IPS DF 6.9 (cell line): ENCODE measurements around the gene DIPK1C.

Experiments used
- DNase-seq: peaks from one replicate; pipeline ENCODE4 v3.0.0-alpha.2; 2013; ENCODE audit warnings: low read depth, low spot score
- H3K27ac ChIP-seq: one replicate; pipeline ENCODE4 v1.5.1; 2013; ENCODE audit warnings: low read length, control low read depth
- H3K27me3 ChIP-seq: 2 replicates; pipeline ENCODE4 v1.6.1; 2013; ENCODE audit warnings: mild to moderate bottlenecking, low read length; ENCODE audit not compliant: control insufficient read depth, insufficient read depth
- H3K36me3 ChIP-seq: 2 replicates; pipeline ENCODE4 v1.6.1; 2013; ENCODE audit warnings: low read length; ENCODE audit not compliant: control insufficient read depth, insufficient read depth
- H3K4me1 ChIP-seq: 2 replicates; pipeline ENCODE4 v1.6.1; 2013; ENCODE audit warnings: low read length; ENCODE audit not compliant: control insufficient read depth, insufficient read depth
- H3K4me3 ChIP-seq: 2 replicates; pipeline ENCODE4 v1.5.1; 2013; ENCODE audit warnings: mild to moderate bottlenecking, low read length
- H3K9me3 ChIP-seq: 2 replicates; pipeline ENCODE4 v1.6.1; 2013; ENCODE audit warnings: low read length, inconsistent platforms; ENCODE audit not compliant: control insufficient read depth, insufficient read depth
- WGBS: extraction: QIAGEN DNeasy Blood & Tissue Kit; methylation state at CpG from one replicate; pipeline ENCODE4 v1.1.7; 2013; ENCODE audit warnings: mixed read lengths, missing lambda C conversion rate; ENCODE audit not compliant: insufficient read length, insufficient coverage; 5-methylcytosine and 5-hydroxymethylcytosine counted together

DIPK1C gene

DNA sequence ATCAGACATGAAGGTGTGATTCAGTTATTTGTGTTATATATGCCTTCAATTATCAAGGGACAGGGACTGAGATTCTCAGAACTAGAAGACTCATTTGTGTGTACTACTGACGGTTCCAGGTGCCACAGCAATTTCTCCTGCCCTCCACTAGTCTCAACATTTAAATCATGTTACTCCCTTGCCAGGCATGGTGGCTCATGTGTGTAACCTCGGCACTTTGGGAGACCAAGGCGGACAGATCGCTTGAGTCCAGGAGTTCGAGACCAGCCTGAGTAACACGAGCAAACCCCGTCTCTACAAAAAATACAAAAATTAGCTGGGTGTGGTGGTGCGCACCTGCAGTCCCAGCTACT is 40.2 kb upstream of the DIPK1C start:
- Histone ChIP-seq H3K9me3 (no peaks in the 10 kb centered on the region), H3K36me3 (peaks cover 4% of the 10 kb centered on the region; the same call in 1 of the 2 replicates), H3K27me3 (no peaks in the 10 kb centered on the region), H3K4me1 (no peaks in the 10 kb centered on the region; the same call in 1 of the 2 replicates), H3K4me3 (peak overlapping the region; percentile 96; the same call in 1 of the 2 replicates), H3K27ac (no peak overlapping the region)
- no peak for DNase-seq
- WGBS, result no CpG with 5 or more reads among the region's 8 CpGs

DNA sequence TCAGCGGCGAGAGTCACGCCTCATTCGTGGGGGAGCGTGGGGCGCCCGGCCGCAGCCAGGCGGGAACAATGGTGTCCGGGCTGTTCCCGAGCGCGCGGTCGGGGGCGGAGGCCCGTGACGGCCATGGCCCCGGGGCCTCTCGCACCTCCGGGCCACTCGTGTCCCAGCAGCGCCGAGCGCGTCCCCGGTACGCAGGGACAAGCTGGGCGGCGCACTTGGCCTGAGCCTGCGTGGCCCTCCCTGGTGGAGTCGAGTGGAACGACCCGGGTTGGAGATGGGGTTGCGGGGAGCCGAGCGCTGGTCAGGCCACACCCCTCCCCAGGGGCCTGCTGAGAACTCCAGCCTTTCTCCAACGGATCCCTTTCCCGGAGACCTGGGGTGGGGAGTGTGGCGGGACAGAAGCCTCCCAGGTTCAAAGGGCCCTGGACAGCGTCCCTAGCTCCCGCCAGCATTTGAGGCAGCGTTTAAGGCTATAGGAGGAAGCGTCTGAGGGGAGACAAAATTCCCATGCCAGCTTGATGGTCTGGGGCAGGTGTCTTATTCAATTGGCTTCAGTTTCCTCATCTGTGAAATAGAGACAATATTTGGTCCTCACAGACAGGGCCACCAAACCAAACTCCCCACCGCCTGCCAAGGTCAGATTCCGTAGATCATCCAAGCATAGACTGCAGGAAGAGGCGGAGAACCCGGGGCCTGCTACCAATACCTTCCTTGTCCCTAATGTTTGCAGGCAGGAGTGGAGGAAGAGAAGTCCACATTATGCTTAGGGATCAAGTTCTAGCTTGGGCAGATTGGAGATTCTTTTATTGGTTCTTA is 39.6 kb upstream of the DIPK1C start:
- no peak for DNase-seq
- Histone ChIP-seq H3K27me3 (no peaks in the 10 kb centered on the region), H3K36me3 (peaks cover 4% of the 10 kb centered on the region; the same call in 1 of the 2 replicates), H3K9me3 (no peaks in the 10 kb centered on the region), H3K27ac (no peak overlapping the region), H3K4me3 (peak overlapping the region; percentile 96), H3K4me1 (no peaks in the 10 kb centered on the region; the same call in 1 of the 2 replicates)
- WGBS, result no CpG with 5 or more reads among the region's 48 CpGs

DNA sequence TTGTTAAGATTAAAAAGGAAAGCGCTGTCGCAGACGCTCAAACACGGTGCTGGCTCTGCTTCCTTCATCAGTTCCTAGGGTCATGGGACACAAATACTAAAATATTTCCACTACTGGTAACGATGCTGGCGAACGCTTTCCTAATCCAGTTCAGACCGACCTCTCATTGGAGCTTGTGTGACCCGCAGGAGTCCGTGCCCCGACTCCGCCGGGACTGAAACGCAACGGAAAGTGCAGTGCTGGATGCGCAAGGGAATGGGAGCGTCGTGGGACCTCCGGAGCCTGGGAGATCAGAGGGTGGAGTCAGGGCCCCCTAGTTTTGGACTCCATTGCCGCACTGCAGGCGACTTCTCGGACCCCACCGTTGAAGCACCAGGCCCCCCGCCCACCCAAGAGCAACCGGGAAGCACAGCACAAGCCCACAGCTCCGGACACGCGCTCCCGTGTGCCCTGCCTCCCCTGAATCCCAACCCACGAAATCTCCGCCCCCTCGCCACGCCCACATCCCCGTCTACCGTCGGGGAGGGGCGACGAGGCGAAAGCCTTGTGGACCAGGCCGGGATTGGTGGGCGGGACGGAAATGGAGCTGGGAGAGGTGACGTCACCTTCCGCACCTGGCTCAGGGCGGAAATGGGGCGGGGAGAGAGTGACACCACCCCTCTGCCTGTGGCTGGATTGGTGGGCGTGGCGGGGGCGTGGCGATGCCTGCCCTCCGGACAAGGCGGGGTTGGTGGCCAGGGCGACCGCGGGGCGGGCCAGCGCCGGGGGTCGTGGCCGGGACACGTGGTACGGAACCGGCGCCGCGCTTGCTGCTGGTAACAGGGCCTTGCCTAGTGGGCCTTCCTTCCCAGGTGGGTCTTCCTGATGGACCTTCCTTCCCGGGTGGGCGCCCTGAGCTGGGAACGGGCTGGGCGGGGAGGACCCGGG is 38.7 kb upstream of the DIPK1C start, which contains the start of gene CNDP2:
Gene CNDP2 (plus strand): TSS at position 783 of the 927 bp plus-strand sequence. CDS start 3,611 bp downstream, outside the sequence.
- Histone ChIP-seq H3K27me3 (no peaks in the 10 kb centered on the region), H3K9me3 (no peaks in the 10 kb centered on the region), H3K36me3 (no peaks in the 10 kb centered on the region), H3K4me3 (peak within 1 kb of the TSS; percentile 96), H3K27ac (no peak within 1 kb of the TSS), H3K4me1 (no peaks in the 10 kb centered on the region; the same call in 1 of the 2 replicates)
- no CpG with 5 or more reads among the region's 71 CpGs for WGBS
- peak; percentile 97 for DNase-seq

DNA sequence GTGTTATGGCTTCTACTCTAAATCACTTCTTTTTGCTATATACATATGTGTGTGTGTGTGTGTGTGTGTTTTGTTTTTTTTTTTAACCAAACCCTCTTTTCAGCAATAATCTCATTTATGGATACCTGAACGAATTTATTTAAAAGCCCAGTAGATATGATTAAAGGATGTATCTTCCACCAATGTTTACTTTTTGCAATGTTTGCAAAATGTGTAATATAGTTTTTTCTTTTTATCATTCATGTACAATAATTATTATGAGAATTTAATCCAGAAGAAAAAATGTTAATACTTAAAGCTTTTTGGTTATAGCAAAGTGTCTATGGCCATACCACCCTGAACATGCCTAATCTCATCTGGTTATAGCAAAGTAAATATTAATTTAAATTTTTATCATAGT is 37.4 kb upstream of the DIPK1C start:
- H3K36me3 ChIP-seq, result no peaks in the 10 kb centered on the region
- no peak overlapping the region for H3K27ac ChIP-seq
- no peak overlapping the region for H3K4me3 ChIP-seq
- DNase-seq, result no peak
- no CpG with 5 or more reads among the region's 1 CpG for WGBS
- no peaks in the 10 kb centered on the region; the same call in 1 of the 2 replicates for H3K4me1 ChIP-seq
- H3K9me3 ChIP-seq, result no peaks in the 10 kb centered on the region
- no peaks in the 10 kb centered on the region for H3K27me3 ChIP-seq

DNA sequence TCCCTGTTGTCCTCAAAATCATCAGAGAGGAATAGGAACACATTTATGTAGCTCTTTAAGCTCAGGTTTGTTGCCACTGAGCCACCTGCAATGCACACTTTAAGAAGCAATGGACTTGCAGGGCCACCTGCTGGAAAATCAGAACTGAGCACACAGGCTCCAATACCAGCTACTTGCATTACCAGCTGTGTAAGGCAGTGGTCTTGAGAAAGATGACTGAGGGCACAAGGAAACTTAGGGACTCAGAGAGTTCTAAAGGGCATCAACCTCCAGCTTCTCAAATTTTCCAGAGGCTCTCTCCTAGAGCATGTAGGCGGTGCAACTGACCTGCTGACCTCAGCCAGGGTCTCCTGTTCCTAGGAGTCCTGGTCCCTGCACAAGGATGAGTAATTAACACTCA is 36.6 kb upstream of the DIPK1C start:
- Histone ChIP-seq H3K9me3 (no peaks in the 10 kb centered on the region), H3K36me3 (no peaks in the 10 kb centered on the region), H3K4me3 (no peak overlapping the region), H3K27ac (no peak overlapping the region), H3K4me1 (no peaks in the 10 kb centered on the region), H3K27me3 (no peaks in the 10 kb centered on the region)
- WGBS, result no CpG with 5 or more reads among the region's 1 CpG
- no peak for DNase-seq

DNA sequence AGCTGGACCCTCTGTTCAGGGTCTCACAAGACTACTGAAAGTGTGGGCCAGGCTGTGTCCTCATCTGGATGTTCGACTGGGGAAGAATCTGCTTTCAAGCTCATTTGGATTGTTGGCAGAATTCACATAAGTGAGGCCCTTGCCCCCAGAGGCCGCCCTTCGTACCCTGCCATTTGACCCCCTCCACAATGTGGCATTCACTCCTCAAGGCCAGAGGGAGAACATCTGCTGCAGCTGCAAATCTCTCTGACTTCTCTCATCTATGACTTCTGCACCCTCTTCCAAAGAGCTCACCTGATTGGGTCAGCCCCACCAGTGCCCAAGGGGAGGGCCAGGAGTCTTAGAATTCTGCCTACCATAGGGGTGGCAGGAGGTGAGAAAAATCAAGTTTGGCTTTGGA is 35.2 kb upstream of the DIPK1C start:
- WGBS, result no CpG with 5 or more reads among the region's 3 CpGs

DNA sequence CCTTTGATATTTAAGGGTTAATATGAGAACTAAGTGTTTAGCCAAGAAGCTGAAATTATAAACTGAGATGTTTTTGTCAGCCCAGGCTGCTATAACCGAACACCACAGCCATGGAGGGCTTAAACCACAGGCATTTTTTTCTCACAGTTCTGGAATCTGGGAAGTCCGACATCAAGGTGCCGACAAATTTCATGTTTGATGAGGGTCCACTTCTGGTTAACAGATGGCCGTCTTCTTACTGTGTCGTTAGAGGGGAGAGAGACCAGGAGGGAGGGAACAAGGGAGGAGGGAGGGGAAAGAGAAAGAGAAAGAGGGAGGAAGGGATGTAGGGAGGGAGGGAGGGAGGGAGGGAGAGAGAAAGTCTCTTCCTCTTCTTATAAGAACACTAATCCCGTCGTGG is 32.6 kb upstream of the DIPK1C start:
- no peak for DNase-seq
- Histone ChIP-seq H3K4me1 (no peaks in the 10 kb centered on the region), H3K9me3 (no peaks in the 10 kb centered on the region), H3K36me3 (no peaks in the 10 kb centered on the region), H3K4me3 (no peak overlapping the region), H3K27ac (no peak overlapping the region), H3K27me3 (no peaks in the 10 kb centered on the region)
- WGBS, result no CpG with 5 or more reads among the region's 7 CpGs

More for the DNA sequence above, 35.2 kb upstream of the DIPK1C start:
- DNase-seq, result no peak
- Histone ChIP-seq H3K27me3 (no peaks in the 10 kb centered on the region), H3K27ac (no peak overlapping the region), H3K4me3 (no peak overlapping the region), H3K36me3 (no peaks in the 10 kb centered on the region), H3K9me3 (no peaks in the 10 kb centered on the region), H3K4me1 (no peaks in the 10 kb centered on the region)

DNA sequence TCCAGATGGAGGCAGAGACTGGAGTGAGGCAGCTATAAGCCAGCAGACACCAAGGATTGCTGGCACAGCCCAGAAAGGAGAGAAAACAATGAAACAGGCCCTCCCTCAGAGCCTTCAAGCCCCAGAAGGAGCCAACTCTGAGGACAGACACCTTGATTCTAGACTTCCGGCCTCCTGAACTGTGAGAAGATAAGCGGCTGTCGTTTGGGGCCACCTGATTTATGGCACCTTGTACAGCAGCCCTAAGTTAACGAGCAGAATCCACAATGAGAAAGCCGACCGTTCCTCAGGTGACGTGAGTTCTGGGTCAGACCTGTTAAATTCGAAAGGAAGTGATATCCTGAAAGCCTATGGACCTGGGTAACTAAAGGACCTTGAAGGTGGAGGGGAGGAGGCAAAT is 31.8 kb upstream of the DIPK1C start:
- Histone ChIP-seq H3K4me1 (no peaks in the 10 kb centered on the region), H3K4me3 (no peak overlapping the region), H3K36me3 (no peaks in the 10 kb centered on the region), H3K27me3 (no peaks in the 10 kb centered on the region), H3K9me3 (no peaks in the 10 kb centered on the region), H3K27ac (no peak overlapping the region)
- WGBS, result no CpG with 5 or more reads among the region's 8 CpGs
- DNase-seq, result no peak

DNA sequence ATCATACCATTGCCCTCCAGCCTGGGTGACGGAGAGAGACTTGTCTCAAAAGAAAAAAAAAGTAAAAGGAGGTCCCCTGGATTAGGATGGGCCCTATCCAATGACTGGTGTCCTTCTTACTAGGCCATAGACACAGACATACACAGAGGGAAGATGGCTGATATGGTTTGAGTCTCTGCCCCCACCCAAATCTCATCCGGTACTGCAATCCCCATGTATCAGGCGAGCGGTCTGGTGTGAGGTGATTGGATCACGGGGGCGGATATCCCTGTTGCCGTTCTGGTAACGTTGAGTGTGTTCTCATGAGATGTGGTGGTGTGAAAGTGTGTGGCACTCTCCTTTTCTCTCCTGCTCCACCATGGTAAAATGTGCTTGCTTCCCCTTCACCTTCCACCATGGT is 31.2 kb upstream of the DIPK1C start:
- no peaks in the 10 kb centered on the region for H3K27me3 ChIP-seq
- DNase-seq, result no peak
- no peak overlapping the region for H3K27ac ChIP-seq
- no peaks in the 10 kb centered on the region for H3K36me3 ChIP-seq
- no peak overlapping the region for H3K4me3 ChIP-seq
- H3K9me3 ChIP-seq, result no peaks in the 10 kb centered on the region
- WGBS, result no CpG with 5 or more reads among the region's 8 CpGs
- no peaks in the 10 kb centered on the region for H3K4me1 ChIP-seq

DNA sequence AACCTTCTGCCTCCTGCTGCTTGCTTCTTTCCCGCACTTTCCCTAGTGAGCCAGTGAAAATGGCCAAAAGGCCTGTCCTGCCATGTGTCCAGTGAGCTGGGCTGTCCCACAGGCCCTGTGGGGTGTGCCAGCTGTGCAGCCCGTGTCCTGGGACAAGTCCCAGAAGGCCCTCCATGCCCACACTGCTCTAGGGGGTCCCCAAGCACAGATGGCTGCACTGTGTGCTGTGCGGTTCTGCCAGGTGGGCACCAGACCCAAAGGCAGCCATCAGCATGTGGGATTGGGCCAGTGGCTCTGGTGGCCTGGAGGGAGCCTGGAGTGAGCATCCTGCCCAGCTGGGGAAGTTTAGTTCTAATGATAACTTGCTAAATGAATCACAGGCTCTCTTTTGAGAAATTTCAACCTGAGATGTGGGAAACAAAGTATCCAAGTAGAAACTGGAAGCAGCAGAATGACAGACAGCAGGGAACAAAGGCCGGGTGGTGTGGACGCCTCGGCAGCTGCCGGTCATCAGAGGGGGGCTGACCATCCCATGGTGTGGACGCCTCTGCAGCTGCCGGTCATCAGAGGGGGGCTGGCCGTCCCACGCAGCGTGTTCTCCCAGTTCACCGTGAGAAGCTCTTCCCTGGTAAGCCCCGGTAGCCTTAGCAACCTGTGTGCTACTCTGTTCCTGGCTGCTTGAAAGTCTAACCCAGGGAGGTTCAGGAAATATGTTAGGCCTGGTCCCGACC is 29.2 kb upstream of the DIPK1C start:
- no CpG with 5 or more reads among the region's 15 CpGs for WGBS
- DNase-seq, result no peak
- Histone ChIP-seq H3K4me3 (no peak overlapping the region), H3K4me1 (no peaks in the 10 kb centered on the region), H3K9me3 (no peaks in the 10 kb centered on the region), H3K27me3 (no peaks in the 10 kb centered on the region), H3K36me3 (no peaks in the 10 kb centered on the region), H3K27ac (no peak overlapping the region)
